Duodenal mucosa (tissue), 2 donors: ENCODE results near the gene ZNF581.

ENCODE experiments used
- H3K27ac ChIP-seq: one replicate; pipeline ENCODE4 v1.7.0; 2013; ENCODE audit warnings: low read depth, low read length
- H3K27me3 ChIP-seq, 2 donors: one replicate each; pipeline ENCODE4 v1.7.0; 2013; ENCODE audit warnings: low read length in 2 of 2, control low read depth in 1 of 2; ENCODE audit not compliant: insufficient read depth in 2 of 2, control insufficient read depth in 1 of 2
- H3K36me3 ChIP-seq, 2 donors: one replicate each; pipeline ENCODE4 v1.7.0; 2013; ENCODE audit warnings: low read length in 2 of 2, control low read depth in 1 of 2; ENCODE audit not compliant: insufficient read depth in 2 of 2, control insufficient read depth in 1 of 2
- H3K4me1 ChIP-seq, 2 donors: one replicate each; pipeline ENCODE4 v1.7.0; 2013; ENCODE audit warnings: low read length in 2 of 2, control low read depth in 1 of 2; ENCODE audit not compliant: insufficient read depth in 2 of 2, control insufficient read depth in 1 of 2
- H3K4me3 ChIP-seq, 2 donors: one replicate each; pipeline ENCODE4 v1.7.0; 2013; ENCODE audit warnings: low read length in 2 of 2, low read depth in 1 of 2
- H3K9ac ChIP-seq, 2 donors: one replicate each; pipeline ENCODE4 v1.7.0; 2013; ENCODE audit warnings: low read length in 2 of 2, low read depth in 1 of 2
- H3K9me3 ChIP-seq, 2 donors: one replicate each; pipeline ENCODE4 v1.7.0; 2013; ENCODE audit warnings: low read length in 2 of 2, control low read depth in 1 of 2; ENCODE audit not compliant: control insufficient read depth in 1 of 2

ZNF581 gene

GRCh38 chr19:55648585-55649267 is 5.3 kb downstream of the ZNF581 start:
- peaks cover 24 to 30% of the 10 kb centered on the region in 2 donors for H3K4me1 ChIP-seq

GRCh38 chr19:55649268-55650125 is 6.0 kb downstream of the ZNF581 start:
- peak overlapping the region in 1 of 2 donors; percentile 79 for H3K4me3 ChIP-seq
- no peak overlapping the region for H3K27ac ChIP-seq
- H3K9ac ChIP-seq = peak overlapping the region in 1 of 2 donors; percentile 66
- H3K36me3 ChIP-seq = peaks cover 9 to 13% of the 10 kb centered on the region in 2 donors
- H3K4me1 ChIP-seq = peaks cover 18 to 23% of the 10 kb centered on the region in 2 donors
- no peaks in the 10 kb centered on the region for H3K27me3 ChIP-seq
- H3K9me3 ChIP-seq = no peaks in the 10 kb centered on the region

More at GRCh38 chr19:55648585-55649267, 5.3 kb downstream of the ZNF581 start:
- peak overlapping the region; percentile 74 to 79 for H3K4me3 ChIP-seq
- no peak overlapping the region for H3K27ac ChIP-seq
- H3K27me3 ChIP-seq = no peaks in the 10 kb centered on the region
- H3K36me3 ChIP-seq = peaks cover 9 to 14% of the 10 kb centered on the region in 2 donors
- peak overlapping the region; percentile 66 to 74 for H3K9ac ChIP-seq
- H3K9me3 ChIP-seq = no peaks in the 10 kb centered on the region

- H3K4me1 ChIP-seq = peaks cover 15 to 17% of the 10 kb centered on the region in 2 donors
- peaks cover 3 to 7% of the 10 kb centered on the region in 2 donors for H3K36me3 ChIP-seq
- no peaks in the 10 kb centered on the region for H3K27me3 ChIP-seq
- no peaks in the 10 kb centered on the region for H3K9me3 ChIP-seq
- H3K4me3 ChIP-seq = no peak overlapping the region
- no peak overlapping the region for H3K27ac ChIP-seq
- no peak overlapping the region for H3K9ac ChIP-seq
Measured at GRCh38 chr19:55650126-55650557, 6.7 kb downstream of the ZNF581 start.

GRCh38 chr19:55650602-55651230 is 7.3 kb downstream of the ZNF581 start:
- H3K9me3 ChIP-seq = no peaks in the 10 kb centered on the region

GRCh38 chr19:55651236-55651635 is 7.8 kb downstream of the ZNF581 start:
- H3K9ac ChIP-seq = no peak overlapping the region
- no peak overlapping the region for H3K27ac ChIP-seq
- peaks cover 20 to 24% of the 10 kb centered on the region in 2 donors for H3K4me1 ChIP-seq
- no peak overlapping the region for H3K4me3 ChIP-seq
- H3K36me3 ChIP-seq = no peaks in the 10 kb centered on the region
- H3K27me3 ChIP-seq = no peaks in the 10 kb centered on the region
- H3K9me3 ChIP-seq = no peaks in the 10 kb centered on the region

More at GRCh38 chr19:55650602-55651230, 7.3 kb downstream of the ZNF581 start:
- H3K9ac ChIP-seq = no peak overlapping the region
- no peaks in the 10 kb centered on the region for H3K27me3 ChIP-seq
- H3K4me1 ChIP-seq = peaks cover 15 to 19% of the 10 kb centered on the region in 2 donors
- H3K36me3 ChIP-seq = peaks cover 0 to 1% of the 10 kb centered on the region in 2 donors
- no peak overlapping the region for H3K27ac ChIP-seq
- no peak overlapping the region for H3K4me3 ChIP-seq

- Histone ChIP-seq H3K4me3 (no peak overlapping the region), H3K9me3 (no peaks in the 10 kb centered on the region), H3K9ac (no peak overlapping the region), H3K27ac (no peak overlapping the region), H3K27me3 (no peaks in the 10 kb centered on the region), H3K36me3 (peaks cover 0 to 2% of the 10 kb centered on the region in 2 donors), H3K4me1 (peaks cover 27 to 29% of the 10 kb centered on the region in 2 donors)
Measured at GRCh38 chr19:55652311-55653128, 9.1 kb downstream of the ZNF581 start.

GRCh38 chr19:55653651-55654322 is 10.3 kb downstream of the ZNF581 start:
- Histone ChIP-seq H3K9me3 (no peaks in the 10 kb centered on the region), H3K4me3 (peak overlapping the region; percentile 93 to 94), H3K27ac (peak overlapping the region; percentile 98), H3K9ac (peak overlapping the region; percentile 96), H3K4me1 (peaks cover 29 to 35% of the 10 kb centered on the region in 2 donors), H3K27me3 (no peaks in the 10 kb centered on the region), H3K36me3 (peaks cover 0 to 6% of the 10 kb centered on the region in 2 donors)

- Histone ChIP-seq H3K27me3 (no peaks in the 10 kb centered on the region), H3K4me3 (peak overlapping the region; percentile 93 to 94), H3K36me3 (peaks cover 0 to 10% of the 10 kb centered on the region in 2 donors), H3K9ac (peak overlapping the region; percentile 96), H3K9me3 (no peaks in the 10 kb centered on the region), H3K27ac (peak overlapping the region; percentile 98), H3K4me1 (peaks cover 24 to 38% of the 10 kb centered on the region in 2 donors)
Measured at GRCh38 chr19:55654323-55654867, 10.9 kb downstream of the ZNF581 start.
